H54 (cell line): ENCODE results near the gene TLL2.

Source experiments
- DNase-seq: peaks from one replicate; pipeline ENCODE4 v3.0.0; 2011; ENCODE audit warnings: low spot score, mixed read lengths; ENCODE audit not compliant: insufficient read length
- FAIRE-seq: peaks from 3 replicates; lab custom pipeline; 2011; peaks lifted over from hg19 to GRCh38; lab: Jason Lieb, UNC
- POLR2A ChIP-seq: IDR thresholded peaks from 2 replicates; pipeline ENCODE4 v1.6.1; 2011; ENCODE audit warnings: low read depth, mild to moderate bottlenecking, low read length

TLL2 gene

DNA sequence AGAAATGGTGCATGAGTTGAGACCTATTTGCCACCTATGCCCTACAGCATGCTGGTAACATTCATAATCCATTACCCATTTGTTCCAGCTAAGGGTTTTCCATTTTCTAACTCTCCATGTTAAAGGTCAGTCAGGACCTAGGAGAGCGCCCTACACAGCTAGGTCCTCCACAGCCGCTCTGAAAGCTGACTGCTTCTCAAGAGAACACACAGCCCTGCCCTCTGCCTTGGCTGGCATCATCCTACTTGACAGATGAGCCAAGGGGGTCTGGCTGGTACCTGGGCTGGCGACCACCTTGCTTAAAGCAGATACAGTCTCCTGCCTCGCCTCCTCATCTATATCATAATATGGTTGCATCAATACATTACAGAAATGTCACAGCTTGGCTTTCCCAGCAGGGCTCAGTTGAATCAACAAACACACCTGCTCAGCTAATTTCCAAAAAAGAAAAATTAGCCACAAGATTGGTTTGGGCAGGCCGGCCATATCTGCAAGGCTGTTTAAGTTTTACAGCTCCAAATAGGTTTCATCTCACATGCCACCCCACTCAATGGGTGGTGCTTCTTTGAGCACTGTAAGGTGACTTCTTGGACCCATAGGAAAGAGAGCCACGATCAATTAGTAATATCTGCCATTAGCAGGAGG lies 17.3 kb downstream of the TLL2 start:
- no peak for TF ChIP-seq POLR2A
- FAIRE-seq (no peak), DNase-seq (no peak)

DNA sequence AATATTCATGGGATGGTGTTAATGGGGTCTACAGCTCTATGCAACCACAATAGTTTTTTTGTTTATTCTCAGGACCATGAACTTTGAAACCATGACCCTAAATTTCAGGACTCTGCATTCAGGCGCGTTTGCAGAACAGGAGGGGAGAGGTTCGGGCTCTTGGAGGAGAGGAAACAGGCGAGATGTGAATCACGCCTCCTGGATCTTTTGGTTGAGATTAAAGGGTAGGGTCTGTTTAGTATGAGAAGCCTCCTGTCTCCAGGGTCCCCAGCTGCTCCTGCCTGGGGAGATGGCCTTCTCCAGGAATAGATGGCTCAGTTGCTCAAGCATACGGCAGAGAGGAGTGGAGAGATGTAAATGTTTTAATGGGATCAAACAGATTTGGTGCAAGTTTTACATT lies 18.2 kb downstream of the TLL2 start:
- no peak for FAIRE-seq
- TF ChIP-seq POLR2A: no peak
- DNase-seq: no peak

DNA sequence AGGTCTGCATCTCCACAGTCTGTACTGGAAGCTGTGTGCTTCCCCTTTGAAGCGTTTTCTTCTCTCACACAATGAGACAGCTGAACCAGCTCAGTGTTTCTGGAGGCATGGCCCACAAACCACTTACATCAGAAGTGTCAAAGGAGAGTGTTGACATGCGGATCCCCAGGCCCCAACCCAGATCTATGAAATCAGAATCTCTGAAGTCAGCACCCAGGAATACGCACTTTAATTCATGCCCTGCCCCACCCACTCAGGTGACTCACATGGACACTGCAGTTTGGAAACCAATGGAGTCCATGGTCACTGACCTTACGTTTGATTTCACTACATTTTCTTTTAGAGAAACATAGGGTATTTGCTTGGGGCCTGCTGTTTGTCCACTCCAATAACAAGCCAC lies 19.0 kb downstream of the TLL2 start:
- TF ChIP-seq POLR2A: no peak
- DNase-seq: no peak
- no peak for FAIRE-seq

DNA sequence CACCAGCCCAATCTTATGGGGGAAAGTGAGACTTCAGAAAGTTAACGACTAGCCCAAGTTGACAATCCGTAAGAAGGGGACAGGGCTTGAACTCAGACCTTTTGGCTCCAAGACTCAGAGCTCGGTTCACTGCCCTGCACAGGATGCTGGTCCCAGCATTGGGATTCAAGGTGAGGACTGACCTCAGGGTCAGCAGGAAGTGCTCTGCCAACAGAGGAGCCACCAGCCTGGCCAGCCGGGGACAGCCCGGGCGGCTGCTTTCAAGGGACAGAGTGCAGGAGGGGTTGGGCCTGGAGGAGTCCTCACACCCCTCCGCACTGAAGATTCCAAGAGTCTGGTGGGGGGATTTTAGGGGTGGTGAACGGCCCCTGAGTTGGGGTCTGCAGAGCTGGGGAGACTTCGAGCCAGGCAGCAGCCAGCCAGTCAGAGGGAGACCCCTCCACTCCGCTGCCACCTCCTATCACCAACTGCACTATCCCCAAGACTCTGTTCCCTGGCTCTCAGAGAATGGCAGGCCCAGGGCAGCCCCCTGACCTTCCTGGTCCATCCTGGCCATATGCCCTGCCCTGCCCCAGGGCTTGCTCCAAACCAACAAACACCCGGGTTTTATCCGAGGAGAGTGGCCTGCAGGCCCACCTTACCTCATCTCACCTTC lies 19.7 kb downstream of the TLL2 start:
- FAIRE-seq (no peak), DNase-seq (no peak)
- no peak for TF ChIP-seq POLR2A

DNA sequence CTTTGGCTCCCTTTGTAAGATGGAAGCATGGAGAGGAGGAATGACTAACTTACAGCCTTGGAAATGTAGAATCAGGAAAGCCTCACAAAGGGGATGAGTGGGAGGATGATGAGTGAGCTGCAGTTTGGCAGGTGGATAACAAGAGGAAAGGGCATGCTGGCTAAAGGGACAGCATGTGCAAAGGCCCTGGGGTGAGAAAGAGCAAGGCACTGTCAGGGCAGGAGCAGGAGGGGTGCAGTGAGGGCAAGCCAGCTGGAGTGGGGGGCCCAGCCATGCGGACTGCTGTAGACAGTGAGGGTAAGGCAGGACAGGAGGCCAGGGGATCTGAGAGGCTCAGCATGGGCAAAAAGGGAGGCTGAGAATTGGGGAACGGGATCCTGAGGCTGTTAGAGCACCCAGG lies 20.5 kb downstream of the TLL2 start:
- TF ChIP-seq POLR2A: no peak
- FAIRE-seq (no peak), DNase-seq (no peak)

DNA sequence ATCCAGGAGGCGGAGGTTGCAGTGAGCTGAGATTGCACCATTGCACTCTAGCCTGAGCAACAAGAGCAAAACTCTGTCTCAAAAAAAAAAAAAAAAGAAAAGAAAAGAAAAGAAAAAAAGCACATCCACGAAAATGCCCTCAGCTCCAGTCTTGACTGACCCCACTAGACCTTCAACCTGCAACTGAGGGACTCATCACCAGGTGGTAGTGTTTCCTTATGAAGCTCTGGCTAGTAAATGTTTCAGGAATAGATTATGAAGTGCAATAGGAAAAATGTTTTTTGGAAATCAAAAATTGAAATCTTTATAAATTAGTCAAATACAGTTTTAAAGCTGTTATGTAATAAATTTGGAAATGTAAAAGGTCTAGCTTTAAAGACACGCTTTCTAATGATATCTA lies 22.4 kb downstream of the TLL2 start:
- DNase-seq (no peak), FAIRE-seq (no peak)
- TF ChIP-seq POLR2A: no peak

DNA sequence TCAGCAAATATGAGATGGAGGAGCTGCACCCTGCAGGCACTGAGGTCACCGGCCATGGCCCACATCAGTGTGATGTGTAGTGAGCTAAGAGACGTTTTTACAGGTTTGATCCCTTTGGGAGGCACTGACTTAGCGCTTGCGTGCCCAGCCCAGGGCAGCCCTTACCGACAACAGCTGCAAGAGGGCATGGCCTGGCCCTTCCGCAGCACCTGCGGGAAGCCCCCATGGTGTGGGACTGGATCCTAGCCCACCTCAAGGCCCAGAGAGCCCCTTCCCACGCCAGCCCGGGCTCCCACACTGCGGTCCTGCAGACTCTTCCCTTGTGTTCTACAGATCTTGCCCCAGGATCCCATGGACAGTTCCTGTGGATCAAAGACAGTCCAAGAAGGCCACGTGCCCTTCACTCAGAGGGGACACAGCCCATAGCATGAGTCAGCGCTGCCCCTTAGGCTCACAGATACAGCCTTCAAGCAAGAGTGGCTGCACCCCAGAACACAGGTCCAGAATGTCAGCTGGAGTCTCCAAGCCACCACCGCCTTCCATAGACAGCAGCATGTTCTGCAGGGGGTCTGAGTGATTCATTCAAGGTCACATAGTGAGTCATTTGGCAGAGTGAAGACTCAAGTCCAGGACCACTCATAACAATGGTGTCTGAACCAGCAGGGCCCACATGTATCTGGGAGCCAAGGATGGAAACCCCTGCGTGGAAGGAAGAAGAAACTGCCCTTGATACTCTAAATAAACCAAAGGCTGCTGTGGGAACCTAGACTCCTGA lies 25.4 kb downstream of the TLL2 start:
- TF ChIP-seq POLR2A: no peak
- no peak for FAIRE-seq
- no peak for DNase-seq

DNA sequence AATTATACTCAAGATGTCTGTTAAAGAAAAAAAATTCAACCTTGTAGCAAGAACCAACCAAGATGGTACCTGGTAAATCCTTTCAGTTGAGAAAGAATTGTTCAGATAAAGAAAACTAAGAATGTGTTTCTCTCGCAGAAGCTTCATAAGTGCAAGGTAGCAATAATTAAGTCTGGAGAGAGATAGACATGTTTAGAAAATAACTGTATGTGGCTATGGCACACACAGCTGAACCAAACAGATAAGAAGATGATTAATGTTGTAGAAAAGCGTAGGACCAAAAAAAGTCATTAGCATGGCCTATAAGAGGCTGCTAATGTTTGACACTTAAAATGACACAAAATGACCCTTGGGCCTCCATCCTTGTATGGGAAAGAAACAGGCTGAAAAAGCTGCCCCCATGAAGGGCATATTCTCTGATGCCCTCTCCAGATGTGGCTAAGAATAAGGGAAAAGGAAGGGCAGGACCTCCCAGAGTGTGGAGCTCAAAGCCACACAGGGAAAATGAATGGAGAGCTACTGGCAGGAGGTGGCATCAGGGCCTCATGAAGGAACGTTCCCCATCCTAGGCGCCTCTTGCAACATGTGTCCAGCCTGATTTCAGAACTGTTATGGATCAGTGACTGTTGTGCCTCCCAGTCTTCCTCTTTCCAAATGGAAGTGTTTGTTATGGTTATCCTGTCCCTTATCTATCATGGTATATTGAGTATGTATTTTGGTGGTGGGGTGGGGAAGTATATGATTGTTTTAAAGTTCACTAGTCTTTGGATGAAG lies 30.7 kb downstream of the TLL2 start:
- DNase-seq: no peak
- no peak for TF ChIP-seq POLR2A
- FAIRE-seq: no peak

DNA sequence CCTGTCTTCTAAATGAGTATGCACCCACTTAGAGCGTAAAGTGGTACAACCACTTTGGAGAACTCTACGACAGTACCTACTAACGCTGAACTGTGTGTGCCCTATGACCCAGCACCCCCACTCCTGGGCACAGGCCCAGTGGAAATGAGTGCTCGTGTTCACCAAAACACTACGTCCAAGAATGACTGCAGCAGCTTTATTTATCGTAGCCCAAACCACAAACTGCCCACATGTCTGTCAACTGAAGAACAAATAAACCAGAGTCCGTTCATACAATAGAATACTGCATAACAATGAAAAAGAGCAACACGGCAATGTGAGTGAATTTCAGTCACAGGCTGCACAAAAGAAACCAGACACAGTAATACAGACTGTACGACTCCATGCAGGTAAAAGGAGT lies 35.4 kb downstream of the TLL2 start:
- FAIRE-seq: no peak

DNA sequence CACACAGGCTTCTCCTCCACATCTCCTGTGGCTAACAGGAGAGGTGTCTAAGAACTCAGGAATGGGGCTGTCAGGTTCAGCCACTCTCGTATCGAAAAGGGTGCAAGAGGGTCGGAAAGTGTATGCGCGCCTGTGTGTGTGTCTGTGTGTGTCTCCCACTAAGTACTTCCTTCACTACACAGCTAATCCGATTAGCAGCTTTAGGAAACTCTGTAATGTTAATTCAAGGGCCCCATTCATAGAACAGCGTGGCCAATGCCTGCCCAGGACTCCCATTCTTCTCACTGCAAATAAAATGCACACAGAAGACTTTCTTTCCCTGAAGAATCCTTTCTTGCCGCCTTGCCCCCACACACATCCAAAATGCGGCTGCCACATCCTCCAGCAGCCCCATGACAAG lies 39.9 kb downstream of the TLL2 start:
- no peak for FAIRE-seq
- TF ChIP-seq POLR2A: no peak
- DNase-seq: no peak

More for the DNA sequence above, 35.4 kb downstream of the TLL2 start:
- TF ChIP-seq POLR2A: no peak
- no peak for DNase-seq

DNA sequence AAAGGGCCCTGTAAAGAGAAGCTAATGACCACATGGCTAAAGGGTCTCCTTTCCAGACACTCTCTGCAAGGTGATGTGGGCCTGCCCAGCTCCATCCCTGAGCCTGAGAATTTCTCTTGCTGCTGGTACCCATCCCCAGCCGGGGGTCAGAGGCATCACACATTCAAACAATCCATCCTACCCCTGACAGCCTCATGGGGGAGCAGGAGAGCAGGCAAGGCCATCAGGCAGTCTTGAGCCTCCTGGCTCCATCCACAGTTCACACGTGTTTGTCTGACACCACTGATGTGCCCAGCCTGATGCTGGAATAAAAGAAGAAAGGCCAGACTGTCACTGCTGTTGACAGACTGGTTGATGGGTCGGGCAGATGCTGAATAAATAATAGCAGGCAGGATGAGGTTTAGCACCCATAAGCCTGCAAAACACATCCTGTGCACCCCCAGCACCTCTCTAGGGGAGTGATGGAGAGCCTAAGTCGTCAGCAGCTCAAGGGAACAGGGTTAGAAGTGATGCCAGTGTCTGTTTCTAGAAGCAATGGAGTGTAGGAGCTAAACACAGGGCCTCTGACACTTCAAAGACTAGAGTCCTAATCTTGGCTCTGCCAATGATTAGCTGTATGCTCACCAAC lies 43.5 kb downstream of the TLL2 start:
- no peak for FAIRE-seq
- TF ChIP-seq POLR2A: no peak
- peak; percentile 65 for DNase-seq

DNA sequence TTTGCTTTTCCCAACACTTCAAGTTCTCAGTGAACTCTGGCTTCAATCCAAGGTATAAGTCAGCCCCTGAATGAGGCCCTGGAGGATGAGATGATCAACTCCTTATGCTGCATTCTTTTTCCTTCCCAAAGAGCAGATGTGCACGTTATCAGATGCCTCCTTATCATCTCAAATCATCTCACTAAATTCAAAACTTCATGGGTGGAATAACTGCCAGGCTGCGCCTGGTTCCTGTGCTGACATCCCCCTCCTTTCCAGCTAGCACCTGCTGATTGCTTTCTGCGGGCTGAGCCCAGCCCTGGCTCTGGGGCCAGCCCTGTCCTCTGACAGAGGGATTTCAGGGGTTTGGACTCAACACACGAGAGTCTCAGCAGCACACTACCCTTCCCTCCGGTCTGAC lies 44.9 kb downstream of the TLL2 start:
- FAIRE-seq: no peak

DNA sequence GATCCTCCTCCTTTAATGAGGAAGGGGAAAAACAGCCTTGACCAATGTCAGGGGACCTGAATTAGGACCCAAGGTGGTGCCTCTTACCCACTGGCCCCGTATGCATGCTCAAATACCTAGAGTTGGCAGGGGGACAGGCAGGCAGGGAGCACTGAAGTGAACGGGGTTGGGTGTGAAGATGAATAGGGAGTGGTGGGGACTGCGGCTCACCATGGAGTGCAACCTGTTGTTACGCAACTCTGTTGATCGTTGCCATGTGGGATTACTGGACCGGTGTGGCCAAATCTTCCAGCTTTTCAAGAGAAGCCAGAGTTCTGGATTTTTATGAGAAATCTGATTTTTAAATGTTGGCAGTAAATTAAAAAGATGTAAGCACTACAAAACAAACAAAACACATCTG lies 48.1 kb downstream of the TLL2 start:
- DNase-seq (no peak), FAIRE-seq (no peak)
- TF ChIP-seq POLR2A: no peak

More for the DNA sequence above, 44.9 kb downstream of the TLL2 start:
- no peak for DNase-seq
- TF ChIP-seq POLR2A: no peak
